Adrenal gland (tissue), 19 donors: ENCODE data around the gene OR5K1. TPM values are rescaled to one million over a fixed set of nuclear protein-coding genes. Genes with fewer than 3 reads are reported as not detected.

Experiments used
- DNase-seq, 7 donors: peaks; one replicate each; pipeline ENCODE4 v3.0.0-alpha.2; 2019 to 2020
- H3K27ac ChIP-seq, 5 donors: fragments of 200-600 bp; sonication (generic) in 4 of 5; 1 replicate in 3 of 5; 2 replicates in 2 of 5; pipeline versions ENCODE4 v1.5.1 to v1.8.0; 2016 to 2020; ENCODE audit warnings: mild to moderate bottlenecking in 1 of 5
- H3K27me3 ChIP-seq: fragments of 200-600 bp; 2 replicates; pipeline ENCODE4 v1.8.0; 2021
- H3K36me3 ChIP-seq, 2 donors: fragments of 200-600 bp; replicated peaks in 1 of 2; 1 replicate in 1 of 2; 2 replicates in 1 of 2; pipeline versions ENCODE4 v1.5.1 to v1.8.0; 2018 to 2022
- H3K4me1 ChIP-seq, 2 donors: fragments of 200-600 bp; replicated peaks in 1 of 2; 1 replicate in 1 of 2; 2 replicates in 1 of 2; pipeline versions ENCODE4 v1.5.1 to v1.8.0; 2018 to 2021
- H3K4me3 ChIP-seq, 4 donors: fragments of 200-600 bp; sonication (generic) in 3 of 4; one replicate each; pipeline ENCODE4 v1.5.1; 2016 to 2018
- H3K9me3 ChIP-seq, 3 donors: fragments of 200-600 bp; sonication (generic) in 1 of 3; replicated peaks in 1 of 3; 1 replicate in 2 of 3; 2 replicates in 1 of 3; pipeline versions ENCODE4 v1.5.1 to v1.8.0; 2016 to 2021
- POLR2A ChIP-seq, 2 donors: fragments of 450-650 bp; IDR thresholded peaks; one replicate each; pipeline ENCODE4 v1.6.1; 2017; ENCODE audit warnings: antibody characterized with exemption in 2 of 2, mild to moderate bottlenecking in 2 of 2, moderate library complexity in 1 of 2
- WGBS, 4 donors: extraction: QIAGEN DNeasy Blood & Tissue Kit in 2 of 4; methylation state at CpG; one replicate each; pipeline versions ENCODE4 v1.1.5 to v1.1.7; 2013 to 2017; 5-methylcytosine and 5-hydroxymethylcytosine counted together
- intact Hi-C, 2 donors: fragments of 100-400 bp; cut with DNase I; formaldehyde crosslinking; loops; one replicate each; pipeline versions ENCODE4 v1.14.1 to v1.15.0; 2022 to 2023
- long read RNA-seq, 10 donors: library from polyadenylated mRNA in 3 of 10; unstranded in 2 of 10; stranded (forward) in 1 of 10; transcript quantifications; one replicate each; pipeline ENCODE4 v2.0.0 and lab custom pipeline, GENCODE V29; 2021 to 2026
- polyA plus RNA-seq, 3 donors: library from polyadenylated mRNA; stranded (reverse); fragments of 200-250 nt in 2 of 3; fragments of 350-450 nt in 1 of 3; fragmentation: Illumina TruSeq in 1 of 3; extraction: RNeasy Lipid Tissue Mini Kit (QIAGEN cat#74804) in 1 of 3; gene quantifications; one replicate each; pipeline ENCODE4 v1.2.3, GENCODE V29; 2013 to 2014
- total RNA-seq, 9 donors: library from RNA; depleted of rRNA in 4 of 9; stranded (reverse); fragments of >200 nt in 4 of 9; fragments of 120-200 nt in 1 of 9; fragmentation: NEBNext Ultra II Directional in 1 of 9; extraction: Animal tissue kit (Norgen Biotek cat#: 25700) in 1 of 9; gene quantifications; one replicate each; pipeline versions ENCODE4 v1.1.0 to v1.2.4, GENCODE V29; 2013 to 2023
- TF ChIP-seq, protein P1 (sequence below), 6 experiments: fragments of 450-650 bp in 4 of 6; fragments of 200-600 bp in 2 of 6; sonication (generic) in 1 of 6; IDR thresholded peaks; 1 replicate in 5 of 6; 2 replicates in 1 of 6; pipeline versions ENCODE4 v1.5.1 to v1.8.0; 2016 to 2021; ENCODE audit warnings: antibody characterized with exemption in 6 of 6, mild to moderate bottlenecking in 2 of 6, moderate library complexity in 1 of 6
- donor health status: healthy with polysubstance abuse.
- donor health status: Bipolar disorder and iron deficiency.
- donor health status: DM: yes; HTN: yes; CAD: no.
- donor health status: DM: no; HTN: no; CAD: no.
- donor health status: DM: no; HTN: no; CAD: no.
- donor health status: DM: yes; HTN: yes; CAD: no.

Gene OR5K1
- not detected for total RNA-seq
- polyA plus RNA-seq, result not detected
- long read RNA-seq, donor 1, result 0 reads
- long read RNA-seq, donor 2, result 0 reads
- long read RNA-seq, donor 3, result 0 reads
- long read RNA-seq, donor 4, result 0 reads
- long read RNA-seq, donor 5, result 0 reads
- long read RNA-seq, donor 6, result 0 reads
- long read RNA-seq, donor 7, result 0 reads
- long read RNA-seq, donor 8, result 0 reads
- long read RNA-seq, donor 9, result 0 reads
- long read RNA-seq, donor 10, result 0 reads

DNA sequence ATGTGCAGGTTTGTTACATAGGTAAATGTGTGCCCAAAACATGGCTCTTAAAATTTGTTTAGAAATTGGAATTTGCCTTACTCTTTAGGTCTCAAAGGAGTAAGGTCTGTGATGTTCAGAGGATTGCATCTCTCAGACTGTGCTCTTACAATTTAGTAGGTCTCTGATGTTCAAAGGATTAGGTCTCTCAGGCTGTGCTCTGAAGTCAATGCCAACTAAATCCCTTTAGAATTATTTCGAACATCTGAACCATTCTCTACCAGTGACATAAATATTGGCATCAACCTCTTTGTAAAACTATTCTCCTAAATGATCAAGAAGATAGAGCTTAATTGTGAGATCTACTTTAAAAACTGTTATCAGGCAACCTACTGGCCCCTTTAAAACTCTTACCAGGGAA lies at the start of gene OR5K1:
OR5K1 (plus strand) TSS at position 301 of the 400 bp plus-strand sequence. CDS start 6,376 bp downstream, outside the sequence.
- 54 to 67% (median 66%) methylated on average over 1 of the region's 1 CpG for WGBS, 4 donors
- Histone ChIP-seq H3K4me3 (no peak within 1 kb of the TSS), H3K27me3 (no peaks in the 10 kb centered on the region), H3K4me1 (no peaks in the 10 kb centered on the region), H3K27ac (no peak within 1 kb of the TSS), H3K36me3 (no peaks in the 10 kb centered on the region), H3K9me3 (no peaks in the 10 kb centered on the region)
- DNase-seq, result no peak
- intact Hi-C loops, result no loop called here
- no peak for TF ChIP-seq POLR2A (IDR thresholded peaks at IDR 0.05)
- TF ChIP-seq, protein P1, sequence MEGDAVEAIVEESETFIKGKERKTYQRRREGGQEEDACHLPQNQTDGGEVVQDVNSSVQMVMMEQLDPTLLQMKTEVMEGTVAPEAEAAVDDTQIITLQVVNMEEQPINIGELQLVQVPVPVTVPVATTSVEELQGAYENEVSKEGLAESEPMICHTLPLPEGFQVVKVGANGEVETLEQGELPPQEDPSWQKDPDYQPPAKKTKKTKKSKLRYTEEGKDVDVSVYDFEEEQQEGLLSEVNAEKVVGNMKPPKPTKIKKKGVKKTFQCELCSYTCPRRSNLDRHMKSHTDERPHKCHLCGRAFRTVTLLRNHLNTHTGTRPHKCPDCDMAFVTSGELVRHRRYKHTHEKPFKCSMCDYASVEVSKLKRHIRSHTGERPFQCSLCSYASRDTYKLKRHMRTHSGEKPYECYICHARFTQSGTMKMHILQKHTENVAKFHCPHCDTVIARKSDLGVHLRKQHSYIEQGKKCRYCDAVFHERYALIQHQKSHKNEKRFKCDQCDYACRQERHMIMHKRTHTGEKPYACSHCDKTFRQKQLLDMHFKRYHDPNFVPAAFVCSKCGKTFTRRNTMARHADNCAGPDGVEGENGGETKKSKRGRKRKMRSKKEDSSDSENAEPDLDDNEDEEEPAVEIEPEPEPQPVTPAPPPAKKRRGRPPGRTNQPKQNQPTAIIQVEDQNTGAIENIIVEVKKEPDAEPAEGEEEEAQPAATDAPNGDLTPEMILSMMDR (IDR thresholded peaks at IDR 0.05), result no peak

DNA sequence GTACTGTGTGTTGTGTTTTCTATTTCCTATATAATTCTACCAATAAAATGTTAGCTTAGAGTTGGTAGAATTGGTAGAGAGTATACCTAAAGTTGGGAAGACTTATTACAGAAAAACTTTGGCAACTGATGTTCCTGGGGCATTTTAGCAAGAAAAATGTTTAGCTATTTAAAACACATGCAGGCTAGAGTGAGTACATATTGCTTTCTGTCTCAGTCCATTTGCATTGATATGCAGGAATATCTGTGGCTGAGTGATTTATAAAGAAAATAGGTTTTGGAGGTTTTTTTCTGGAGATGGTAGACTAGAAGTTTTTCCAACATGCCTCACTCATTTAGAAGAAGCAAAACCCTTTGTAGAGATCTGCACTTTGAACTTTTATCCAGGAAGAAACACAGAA lies 30.4 kb upstream of the OR5K1 start:
- Histone ChIP-seq H3K36me3 (no peaks in the 10 kb centered on the region), H3K27me3 (no peaks in the 10 kb centered on the region), H3K4me1 (no peaks in the 10 kb centered on the region), H3K9me3 (peaks cover 0 to 7% (median 0%) of the 10 kb centered on the region in 3 donors), H3K4me3 (no peak overlapping the region), H3K27ac (no peak overlapping the region)
- no peak for DNase-seq
- intact Hi-C loops, result no loop called here
- TF ChIP-seq POLR2A (IDR thresholded peaks at IDR 0.05), result no peak
- TF ChIP-seq, protein P1 (IDR thresholded peaks at IDR 0.05), result no peak

DNA sequence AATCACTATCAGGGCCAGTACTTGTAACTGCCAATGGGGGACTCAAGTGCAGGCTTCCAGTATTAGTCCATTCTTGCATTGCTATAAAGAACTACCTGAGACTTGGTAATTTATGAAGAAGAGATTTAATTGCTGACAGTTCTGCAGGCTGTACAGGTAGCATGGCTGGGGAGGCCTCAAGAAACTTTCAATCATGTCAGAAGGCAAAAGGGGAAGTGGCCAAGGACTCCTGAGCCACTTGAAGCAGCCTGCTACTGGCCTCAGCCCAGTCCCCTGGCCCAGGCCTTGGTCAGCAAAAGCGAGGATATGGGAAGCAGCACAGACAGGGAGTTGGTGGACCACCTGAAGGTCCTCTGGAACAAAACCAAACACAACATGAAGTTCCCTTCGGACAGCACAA lies 29.2 kb upstream of the OR5K1 start:
- no peak overlapping the region for H3K4me3 ChIP-seq
- no peaks in the 10 kb centered on the region for H3K36me3 ChIP-seq
- no peak overlapping the region for H3K27ac ChIP-seq
- peaks cover 0 to 7% (median 0%) of the 10 kb centered on the region in 3 donors for H3K9me3 ChIP-seq
- no peaks in the 10 kb centered on the region for H3K4me1 ChIP-seq
- no peak for TF ChIP-seq POLR2A (IDR thresholded peaks at IDR 0.05)
- TF ChIP-seq, protein P1 (IDR thresholded peaks at IDR 0.05), result no peak
- 17 to 31% (median 21%) methylated on average over 2 of the region's 2 CpGs for WGBS, 4 donors
- DNase-seq, result no peak
- no peaks in the 10 kb centered on the region for H3K27me3 ChIP-seq
- intact Hi-C loops, result no loop called here

DNA sequence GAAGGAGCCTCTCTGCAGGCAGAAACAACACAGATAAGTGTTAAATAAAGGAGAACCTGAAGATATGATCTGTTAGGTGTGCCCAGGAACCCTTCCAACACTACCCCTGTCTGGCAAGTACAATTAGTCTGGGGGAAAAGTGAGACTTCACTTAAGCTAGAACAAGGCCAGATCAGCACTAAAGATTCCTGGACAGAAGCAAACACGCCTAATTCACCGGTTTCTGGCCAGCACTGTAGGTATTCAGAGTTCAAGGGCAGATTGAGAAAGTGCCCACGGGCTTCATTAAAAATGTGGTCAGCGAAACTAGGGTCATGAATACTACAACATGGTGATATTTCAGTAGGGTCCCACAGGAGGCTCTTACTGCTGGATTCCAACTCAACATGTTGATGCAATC lies 28.6 kb upstream of the OR5K1 start:
- Histone ChIP-seq H3K36me3 (no peaks in the 10 kb centered on the region), H3K27ac (no peak overlapping the region), H3K27me3 (no peaks in the 10 kb centered on the region), H3K4me1 (no peaks in the 10 kb centered on the region), H3K4me3 (no peak overlapping the region), H3K9me3 (peaks cover 0 to 7% (median 0%) of the 10 kb centered on the region in 3 donors)
- intact Hi-C loops, result no loop called here
- TF ChIP-seq, protein P1 (IDR thresholded peaks at IDR 0.05), result no peak
- TF ChIP-seq POLR2A (IDR thresholded peaks at IDR 0.05), result no peak
- 51 to 63% (median 55%) methylated on average over 3 to 4 of the region's 4 CpGs for WGBS, 4 donors
- DNase-seq, result no peak
